Measurements from ENCODE around the gene SLC44A5.

SLC44A5 gene

GRCh38 chr1:75170981-75171380, 439.9 kb downstream of the SLC44A5 start:
- no peak for DNase-seq

DNA sequence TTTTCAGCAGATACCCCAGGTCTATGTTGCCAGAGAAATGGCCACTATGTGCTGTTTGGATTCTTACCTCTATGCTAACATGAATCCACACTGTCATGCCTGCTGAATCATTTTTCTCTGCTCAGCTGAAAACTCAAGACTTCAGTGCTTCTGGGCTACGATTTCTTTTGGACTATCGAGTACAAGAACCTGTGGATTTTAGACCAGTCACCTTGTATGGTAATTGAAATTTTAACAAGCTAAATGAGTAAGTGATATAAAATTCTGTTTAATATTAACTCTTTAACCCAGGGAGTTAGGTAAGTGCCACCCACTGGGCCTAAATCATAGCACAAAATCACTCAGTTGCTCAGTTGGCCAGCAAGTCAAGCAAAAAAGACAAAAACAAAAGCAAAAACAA, 440.9 kb downstream of the SLC44A5 start:
- DNase-seq, result no peak

GRCh38 chr1:75166821-75167220, 444.1 kb downstream of the SLC44A5 start:
- no peak for DNase-seq

DNA sequence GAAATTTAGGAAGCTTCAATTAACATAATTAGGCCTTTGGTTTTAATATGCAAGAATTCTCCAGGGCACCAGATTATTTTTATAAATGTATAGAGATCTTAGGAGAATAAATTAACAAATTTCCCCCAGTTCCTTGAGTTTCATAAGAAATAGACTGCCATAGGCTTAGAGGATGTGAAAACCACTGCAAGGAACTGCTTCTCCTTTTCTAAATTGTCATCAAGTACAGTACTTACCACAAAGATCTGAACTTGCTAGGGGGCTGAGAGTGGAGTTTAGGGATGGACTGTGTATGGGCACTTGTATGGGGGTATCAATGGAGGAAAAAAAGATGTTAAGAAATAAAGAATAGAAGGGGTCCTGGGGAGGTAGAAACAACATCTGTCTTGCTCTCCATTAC, 445.6 kb downstream of the SLC44A5 start:
- no peak for DNase-seq

DNA sequence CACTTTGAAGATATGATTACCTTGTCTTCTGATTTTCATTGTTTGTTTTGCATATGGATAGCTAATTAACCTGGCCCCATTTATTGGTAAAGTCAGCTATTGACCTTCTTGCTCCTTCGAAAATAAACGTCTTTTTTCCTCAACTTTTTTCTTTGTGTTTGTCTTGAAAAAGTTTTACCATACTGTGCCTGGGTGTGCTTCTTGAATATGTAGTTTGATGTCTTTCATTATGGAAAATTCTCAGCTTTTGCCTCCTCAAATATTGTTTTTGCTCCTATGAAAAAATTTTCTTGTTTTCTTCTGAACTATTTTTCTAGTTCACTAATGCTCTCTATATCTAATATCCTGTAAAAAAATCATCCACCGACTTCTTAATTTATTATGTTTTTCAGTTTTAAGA, 451.8 kb downstream of the SLC44A5 start:
- DNase-seq, result no peak
